Measurements from ENCODE around the gene OR2T3. TPM values are rescaled to one million over a fixed set of nuclear protein-coding genes. Genes with fewer than 3 reads are reported as not detected.
"Not testable (repeated sequence)": the region's sequence is repeated elsewhere in the genome, so short reads cannot be mapped to it uniquely, and the experiment has no call there.

Gene OR2T3
- total and polyA plus RNA-seq, 4 donors: not detected

GRCh38 chr1:248438668-248439067, 34.5 kb upstream of the OR2T3 start:
- not testable (repeated sequence) for H3K4me3 ChIP-seq; H3K27ac ChIP-seq (ENCODE audit: low read depth in 1 of 2, low read length in 1 of 2); H3K9me3 ChIP-seq (ENCODE audit: control insufficient read depth in 4 of 4, insufficient read depth in 3 of 4, low read length in 3 of 4); H3K36me3 ChIP-seq (ENCODE audit: control insufficient read depth in 4 of 4, insufficient read depth in 4 of 4, low read length in 4 of 4); H3K4me1 ChIP-seq (ENCODE audit: control insufficient read depth in 5 of 5, insufficient read depth in 5 of 5, low read length in 5 of 5); H3K27me3 ChIP-seq (ENCODE audit: control insufficient read depth in 3 of 3, insufficient read depth in 3 of 3, low read length in 2 of 3); ATAC-seq (ENCODE audit: insufficient read depth, low FRiP score); DNase-seq; H3K9ac ChIP-seq (ENCODE audit: insufficient read depth in 1 of 2, low read length in 2 of 2)
- WGBS, 2 donors: 44 to 73% methylated on average over 1 of the region's 1 CpG

GRCh38 chr1:248439283-248439682, 33.9 kb upstream of the OR2T3 start:
- H3K4me3 ChIP-seq; H3K36me3 ChIP-seq (ENCODE audit: control insufficient read depth in 4 of 4, insufficient read depth in 4 of 4, low read length in 4 of 4); H3K27ac ChIP-seq (ENCODE audit: low read depth in 1 of 2, low read length in 1 of 2); ATAC-seq (ENCODE audit: insufficient read depth, low FRiP score); H3K9me3 ChIP-seq (ENCODE audit: control insufficient read depth in 4 of 4, insufficient read depth in 3 of 4, low read length in 3 of 4); H3K9ac ChIP-seq (ENCODE audit: insufficient read depth in 1 of 2, low read length in 2 of 2); DNase-seq; H3K27me3 ChIP-seq (ENCODE audit: control insufficient read depth in 3 of 3, insufficient read depth in 3 of 3, low read length in 2 of 3); H3K4me1 ChIP-seq (ENCODE audit: control insufficient read depth in 5 of 5, insufficient read depth in 5 of 5, low read length in 5 of 5): not testable (repeated sequence)
- WGBS, 2 donors: 66 to 73% methylated on average over 5 of the region's 5 CpGs

- H3K36me3 ChIP-seq (ENCODE audit: control insufficient read depth in 4 of 4, insufficient read depth in 4 of 4, low read length in 4 of 4); H3K27ac ChIP-seq (ENCODE audit: low read depth in 1 of 2, low read length in 1 of 2); DNase-seq; ATAC-seq (ENCODE audit: insufficient read depth, low FRiP score); H3K9me3 ChIP-seq (ENCODE audit: control insufficient read depth in 4 of 4, insufficient read depth in 3 of 4, low read length in 3 of 4); H3K27me3 ChIP-seq (ENCODE audit: control insufficient read depth in 3 of 3, insufficient read depth in 3 of 3, low read length in 2 of 3); H3K9ac ChIP-seq (ENCODE audit: insufficient read depth in 1 of 2, low read length in 2 of 2); H3K4me1 ChIP-seq (ENCODE audit: control insufficient read depth in 5 of 5, insufficient read depth in 5 of 5, low read length in 5 of 5); H3K4me3 ChIP-seq: not testable (repeated sequence)
- 33 to 67% methylated on average over 1 of the region's 2 CpGs for WGBS, 2 donors
These were observed 30.5 kb upstream of the OR2T3 start for GRCh38 chr1:248442500-248443277.

- H3K9ac ChIP-seq (ENCODE audit: insufficient read depth in 1 of 2, low read length in 2 of 2); ATAC-seq (ENCODE audit: insufficient read depth, low FRiP score); H3K27ac ChIP-seq (ENCODE audit: low read depth in 1 of 2, low read length in 1 of 2); H3K4me3 ChIP-seq; H3K36me3 ChIP-seq (ENCODE audit: control insufficient read depth in 4 of 4, insufficient read depth in 4 of 4, low read length in 4 of 4); H3K4me1 ChIP-seq (ENCODE audit: control insufficient read depth in 5 of 5, insufficient read depth in 5 of 5, low read length in 5 of 5); H3K27me3 ChIP-seq (ENCODE audit: control insufficient read depth in 3 of 3, insufficient read depth in 3 of 3, low read length in 2 of 3); H3K9me3 ChIP-seq (ENCODE audit: control insufficient read depth in 4 of 4, insufficient read depth in 3 of 4, low read length in 3 of 4); DNase-seq: not testable (repeated sequence)
- WGBS, 2 donors: 79 to 85% methylated on average over 4 of the region's 4 CpGs
These were observed 28.5 kb upstream of the OR2T3 start for GRCh38 chr1:248444603-248445002.

GRCh38 chr1:248445399-248445798, 27.8 kb upstream of the OR2T3 start, which contains the start of gene OR2T2:
Gene OR2T2 (plus strand): TSS chr1:248445637. CDS start chr1:248452798, 7,161 bp downstream.
- not testable (repeated sequence) for H3K27ac ChIP-seq (ENCODE audit: low read depth in 1 of 2, low read length in 1 of 2); H3K4me3 ChIP-seq; H3K27me3 ChIP-seq (ENCODE audit: control insufficient read depth in 3 of 3, insufficient read depth in 3 of 3, low read length in 2 of 3); H3K9ac ChIP-seq (ENCODE audit: insufficient read depth in 1 of 2, low read length in 2 of 2); ATAC-seq (ENCODE audit: insufficient read depth, low FRiP score); DNase-seq; H3K36me3 ChIP-seq (ENCODE audit: control insufficient read depth in 4 of 4, insufficient read depth in 4 of 4, low read length in 4 of 4); H3K4me1 ChIP-seq (ENCODE audit: control insufficient read depth in 5 of 5, insufficient read depth in 5 of 5, low read length in 5 of 5); H3K9me3 ChIP-seq (ENCODE audit: control insufficient read depth in 4 of 4, insufficient read depth in 3 of 4, low read length in 3 of 4)
- no CpG with 5 or more reads among the region's 2 CpGs for WGBS, 2 donors

GRCh38 chr1:248448409-248449074, 24.6 kb upstream of the OR2T3 start:
- not testable (repeated sequence) for ATAC-seq (ENCODE audit: insufficient read depth, low FRiP score)

GRCh38 chr1:248449821-248450465, 23.2 kb upstream of the OR2T3 start:
- ATAC-seq (ENCODE audit: insufficient read depth, low FRiP score); H3K4me3 ChIP-seq; H3K4me1 ChIP-seq (ENCODE audit: control insufficient read depth in 5 of 5, insufficient read depth in 5 of 5, low read length in 5 of 5); H3K36me3 ChIP-seq (ENCODE audit: control insufficient read depth in 4 of 4, insufficient read depth in 4 of 4, low read length in 4 of 4); H3K27ac ChIP-seq (ENCODE audit: low read depth in 1 of 2, low read length in 1 of 2); DNase-seq; H3K27me3 ChIP-seq (ENCODE audit: control insufficient read depth in 3 of 3, insufficient read depth in 3 of 3, low read length in 2 of 3); H3K9ac ChIP-seq (ENCODE audit: insufficient read depth in 1 of 2, low read length in 2 of 2); H3K9me3 ChIP-seq (ENCODE audit: control insufficient read depth in 4 of 4, insufficient read depth in 3 of 4, low read length in 3 of 4): not testable (repeated sequence)
- 83 to 88% methylated on average over 5 of the region's 6 CpGs for WGBS, 2 donors

More at GRCh38 chr1:248448409-248449074, 24.6 kb upstream of the OR2T3 start:
- H3K36me3 ChIP-seq (ENCODE audit: control insufficient read depth in 4 of 4, insufficient read depth in 4 of 4, low read length in 4 of 4); H3K4me3 ChIP-seq; H3K27me3 ChIP-seq (ENCODE audit: control insufficient read depth in 3 of 3, insufficient read depth in 3 of 3, low read length in 2 of 3); H3K27ac ChIP-seq (ENCODE audit: low read depth in 1 of 2, low read length in 1 of 2); DNase-seq; H3K9ac ChIP-seq (ENCODE audit: insufficient read depth in 1 of 2, low read length in 2 of 2); H3K4me1 ChIP-seq (ENCODE audit: control insufficient read depth in 5 of 5, insufficient read depth in 5 of 5, low read length in 5 of 5); H3K9me3 ChIP-seq (ENCODE audit: control insufficient read depth in 4 of 4, insufficient read depth in 3 of 4, low read length in 3 of 4): not testable (repeated sequence)
- no CpG with 5 or more reads among the region's 4 CpGs for WGBS, 2 donors
